OCI-LY7 (cell line): ENCODE measurements around the gene ZIC2. TPM values are rescaled to one million over a fixed set of nuclear protein-coding genes. Genes with fewer than 3 reads are reported as not detected.

Experiments
- BruUV-seq: library from RNA; stranded (reverse); fragments of 400-500 nt; replicated peaks from 2 replicates; lab custom pipeline; 2021; lab: Mats Ljungman, UMichigan
- CTCF ChIA-PET: fragments of 300-600 bp; sonication (Branson Sonifier 250); formaldehyde crosslinking; loops from one replicate; lab custom pipeline; 2022; ENCODE audit warnings: antibody characterized with exemption; ENCODE audit not compliant: unreplicated experiment; lab: Charles Lee
- POLR2A ChIA-PET: fragments of 300-600 bp; sonication (Branson Sonifier 250); formaldehyde crosslinking; loops from one replicate; lab custom pipeline; 2022; ENCODE audit warnings: antibody characterized with exemption; lab: Charles Lee
- DNase-seq: peaks from one replicate; pipeline ENCODE4 v3.0.0-alpha.2; 2015; ENCODE audit warnings: low spot score
- H2AFZ ChIP-seq: fragments of 200-600 bp; sonication (generic), shearing (Covaris generic); 2 replicates; pipeline ENCODE4 v1.6.1; 2014; ENCODE audit warnings: mild to moderate bottlenecking, antibody characterized with exemption, low read length, moderate library complexity
- H3K27ac ChIP-seq: fragments of 200-600 bp; sonication (generic); 2 replicates; pipeline ENCODE4 v1.5.1; 2014; ENCODE audit warnings: mixed run types, low read depth, mild to moderate bottlenecking, moderate library complexity, low read length, inconsistent platforms; ENCODE audit not compliant: poor library complexity, severe bottlenecking
- H3K36me3 ChIP-seq: fragments of 200-600 bp; sonication (generic); 2 replicates; pipeline ENCODE4 v1.6.1; 2014; ENCODE audit warnings: mild to moderate bottlenecking, antibody characterized with exemption, low read length, moderate library complexity, mixed read lengths; ENCODE audit not compliant: insufficient read depth
- H3K4me1 ChIP-seq: fragments of 200-600 bp; sonication (generic); 2 replicates; pipeline ENCODE4 v1.5.1; 2014; ENCODE audit warnings: mild to moderate bottlenecking, low read length; ENCODE audit not compliant: insufficient read depth, poor library complexity, severe bottlenecking
- H3K4me2 ChIP-seq: fragments of 200-600 bp; sonication (generic); 2 replicates; pipeline ENCODE4 v1.6.1; 2014; ENCODE audit warnings: mild to moderate bottlenecking, low read length
- H3K4me3 ChIP-seq: fragments of 200-600 bp; sonication (generic); 2 replicates; pipeline ENCODE4 v1.5.1; 2014; ENCODE audit warnings: mild to moderate bottlenecking, low read depth, low read length; ENCODE audit not compliant: poor library complexity, severe bottlenecking
- H3K79me2 ChIP-seq: fragments of 200-600 bp; sonication (generic); 2 replicates; pipeline ENCODE4 v1.6.1; 2016; ENCODE audit warnings: low read depth, mild to moderate bottlenecking, low read length, moderate library complexity, mixed read lengths; ENCODE audit not compliant: insufficient read depth
- H3K9me2 ChIP-seq: fragments of 200-600 bp; sonication (generic); 2 replicates; pipeline ENCODE4 v1.6.1; 2016; ENCODE audit warnings: mild to moderate bottlenecking, low read length, mixed read lengths; ENCODE audit not compliant: insufficient read depth
- H3K9me3 ChIP-seq: fragments of 200-600 bp; sonication (generic); 2 replicates; pipeline ENCODE4 v1.6.1; 2014; ENCODE audit warnings: mild to moderate bottlenecking, mixed run types, low read length, mixed read lengths
- H4K20me1 ChIP-seq: fragments of 200-600 bp; sonication (generic); 2 replicates; pipeline ENCODE4 v1.6.1; 2014; ENCODE audit warnings: mild to moderate bottlenecking, antibody characterized with exemption, low read length, moderate library complexity, mixed read lengths; ENCODE audit not compliant: insufficient read depth
- CTCF ChIP-seq: fragments of 200-600 bp; sonication (generic); conservative IDR thresholded peaks from 2 replicates; pipeline ENCODE4 v1.5.1; 2014; ENCODE audit warnings: mild to moderate bottlenecking, antibody characterized with exemption, low read length, moderate library complexity, mixed read lengths
- EZH2phosphoT487 ChIP-seq: fragments of 200-600 bp; sonication (generic); IDR thresholded peaks from 2 replicates; pipeline ENCODE4 v1.6.1; 2018; ENCODE audit warnings: low read depth, borderline replicate concordance, mild to moderate bottlenecking, mixed run types, antibody characterized with exemption, low read length, moderate library complexity, mixed read lengths
- intact Hi-C: fragments of 100-400 bp; cut with micrococcal nuclease; formaldehyde crosslinking; loops from one replicate; pipeline ENCODE4 v1.10.0; 2022; ENCODE audit not compliant: unreplicated experiment
- total RNA-seq, 2 experiments: library from RNA; depleted of rRNA in 1 of 2; stranded (reverse); fragments of >200 nt in 1 of 2; shearing (Covaris generic) in 1 of 2; gene quantifications; 2 replicates each; pipeline ENCODE4 v1.2.3, GENCODE V29; 2014 to 2022

ZIC2 gene
- total RNA-seq, 2 experiments from 2014 or later = not detected

GRCh38 chr13:99969453-99969918 lies 12.1 kb upstream of the ZIC2 start:
- H2AFZ ChIP-seq = no peak overlapping the region
- TF ChIP-seq CTCF (no peak), EZH2phosphoT487 (no peak)
- no peak for DNase-seq
- no TSS peak for BruUV-seq
- H3K36me3 ChIP-seq = no peaks in the 10 kb centered on the region
- CTCF ChIA-PET = no interaction called here
- H3K4me3 ChIP-seq = no peak overlapping the region
- no peak overlapping the region for H3K4me2 ChIP-seq
- POLR2A ChIA-PET = no interaction called here
- H4K20me1 ChIP-seq = no peaks in the 10 kb centered on the region
- intact Hi-C loops = no loop called here
- no peaks in the 10 kb centered on the region for H3K79me2 ChIP-seq
- no peaks in the 10 kb centered on the region for H3K4me1 ChIP-seq
- no peaks in the 10 kb centered on the region for H3K9me2 ChIP-seq
- no peaks in the 10 kb centered on the region for H3K9me3 ChIP-seq
- H3K27ac ChIP-seq = no peak overlapping the region

GRCh38 chr13:99969919-99970650 lies 11.5 kb upstream of the ZIC2 start:
- H4K20me1 ChIP-seq = no peaks in the 10 kb centered on the region
- H3K79me2 ChIP-seq = no peaks in the 10 kb centered on the region
- TF ChIP-seq CTCF = no peak
- no peak for TF ChIP-seq EZH2phosphoT487
- no peaks in the 10 kb centered on the region for H3K4me1 ChIP-seq
- H2AFZ ChIP-seq = no peak overlapping the region
- H3K4me3 ChIP-seq = no peak overlapping the region
- no peak for DNase-seq
- H3K4me2 ChIP-seq = no peak overlapping the region
- BruUV-seq = no TSS peak
- no peaks in the 10 kb centered on the region for H3K9me3 ChIP-seq
- no peak overlapping the region for H3K27ac ChIP-seq
- CTCF ChIA-PET = no interaction called here
- POLR2A ChIA-PET = no interaction called here
- intact Hi-C loops = no loop called here
- H3K9me2 ChIP-seq = no peaks in the 10 kb centered on the region
- no peaks in the 10 kb centered on the region for H3K36me3 ChIP-seq
